HG03196 (cell line): ENCODE results near the gene SNX25.
A peak's percentile ranks its signal among the peaks of the same experiment; 100 is the strongest.
"Not testable (repeated sequence)": the region's sequence is repeated elsewhere in the genome, so short reads cannot be mapped to it uniquely, and the experiment has no call there.

Experiments
- ATAC-seq: cut with Tn5 transposase; IDR thresholded peaks from one replicate; pipeline ENCODE4 v1.9.1; 2021; ENCODE audit not compliant: unreplicated experiment

SNX25 gene

DNA sequence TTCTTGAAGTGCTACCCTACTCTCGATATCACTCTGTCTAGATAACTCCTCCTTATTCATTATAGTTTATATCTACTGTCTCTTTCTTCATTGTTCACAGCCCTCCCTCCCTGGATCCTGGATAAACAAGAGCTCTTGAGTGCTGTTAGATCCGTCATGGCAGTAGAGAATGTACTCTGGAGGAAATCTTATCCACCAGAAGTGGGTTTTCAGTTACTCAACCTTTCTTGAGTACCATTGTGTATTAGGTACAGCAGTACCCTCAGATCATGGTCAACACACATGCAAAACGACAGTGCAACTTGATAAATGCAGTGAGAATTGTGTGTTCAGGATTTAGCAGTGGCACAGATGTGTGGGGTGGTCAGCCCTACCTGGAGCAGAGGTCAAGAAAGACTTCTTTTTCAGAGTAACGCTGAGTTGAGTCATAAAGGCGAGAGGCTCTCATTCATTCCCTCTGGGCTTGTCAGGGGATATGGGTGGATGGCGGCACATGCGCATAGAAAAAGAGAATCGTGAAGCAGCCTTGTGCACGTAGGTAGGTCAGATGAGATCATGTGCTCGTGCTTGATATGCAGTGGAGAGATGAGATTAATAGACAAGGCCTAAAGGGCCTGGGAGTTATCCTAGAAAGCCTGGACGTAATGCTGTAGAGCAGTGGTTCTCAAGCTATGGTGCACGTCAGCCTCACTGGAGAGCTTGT is 89.5 kb downstream of the SNX25 start:
- no peak for ATAC-seq

DNA sequence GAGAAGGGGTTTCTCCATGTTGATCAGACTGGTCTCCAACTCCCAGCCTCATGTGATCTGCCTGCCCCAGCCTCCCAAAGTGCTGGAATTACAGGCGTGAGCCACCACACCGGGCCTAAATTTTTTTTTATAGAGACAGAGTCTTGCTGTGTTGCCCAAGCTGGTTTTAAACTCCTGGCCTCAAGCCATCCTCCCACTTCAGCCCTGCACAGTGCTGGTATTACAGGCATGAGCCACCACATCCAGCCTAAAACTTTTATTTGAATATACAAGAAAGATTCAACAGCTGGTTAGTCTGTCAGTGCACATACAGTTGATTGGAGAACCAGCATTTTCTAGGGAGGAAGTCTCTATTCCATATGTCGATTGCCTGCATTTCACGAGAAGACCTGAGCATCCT is 95.1 kb downstream of the SNX25 start:
- ATAC-seq: no peak

DNA sequence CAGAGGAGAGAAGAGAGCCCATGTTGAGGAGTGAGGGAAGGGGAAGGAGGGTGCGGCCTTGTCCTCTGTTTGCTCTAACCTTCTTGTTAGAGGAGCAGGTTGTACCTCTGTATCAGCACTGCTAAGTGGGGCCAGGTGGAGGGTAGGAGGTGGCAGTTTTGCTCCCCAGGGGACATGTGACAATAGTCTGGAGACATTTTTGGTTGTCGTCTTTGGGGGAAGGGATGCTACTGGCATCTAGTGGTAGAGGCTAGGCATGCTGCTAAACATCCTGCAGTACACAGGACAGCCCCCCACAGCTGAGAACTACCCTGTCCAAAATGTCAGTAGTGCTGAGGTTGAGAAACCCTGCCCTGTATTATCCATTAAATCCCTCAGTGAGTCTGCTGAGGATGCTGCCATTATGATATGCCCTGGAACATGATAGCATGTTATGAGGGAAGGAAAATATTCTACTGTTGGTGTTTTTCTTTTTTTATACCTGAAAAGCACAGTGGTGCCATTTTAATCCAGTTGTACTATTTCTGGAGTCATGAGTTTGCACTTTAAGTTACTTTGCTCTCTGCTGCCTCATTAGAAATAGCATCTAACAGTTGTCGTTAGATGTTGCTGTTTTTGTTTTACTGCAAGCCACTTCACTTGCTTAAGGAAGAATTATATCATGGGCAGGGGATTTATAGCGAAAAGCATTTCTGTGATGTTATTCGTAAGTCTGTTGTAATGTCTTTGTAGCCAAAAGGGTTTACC is 95.7 kb downstream of the SNX25 start:
- ATAC-seq: peak; percentile 45

DNA sequence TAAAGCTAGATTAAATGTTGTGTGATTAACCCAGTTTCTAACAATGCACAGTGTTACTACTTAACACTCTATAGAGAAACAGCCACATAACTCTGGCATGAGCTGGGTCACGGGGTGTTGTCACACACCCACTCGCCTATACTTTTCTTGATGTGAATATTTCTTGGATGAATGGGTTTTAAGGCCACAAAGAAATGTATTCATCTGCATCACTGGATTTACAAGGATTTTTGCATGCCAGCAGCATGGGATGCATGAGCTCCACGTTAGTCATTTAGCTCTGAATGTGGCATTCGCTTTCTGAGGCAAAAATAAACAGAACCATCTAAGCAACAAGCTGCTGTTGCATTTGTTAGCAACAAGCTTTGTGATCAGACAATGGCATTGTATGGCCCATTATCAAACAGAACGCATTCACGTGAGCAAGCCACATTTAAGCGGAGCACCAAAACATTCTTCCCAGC is 96.6 kb downstream of the SNX25 start:
- ATAC-seq: no peak

- peak; percentile 76 for ATAC-seq
Measured at GRCh38 chr4:185307136-185307950, 97.9 kb downstream of the SNX25 start.

DNA sequence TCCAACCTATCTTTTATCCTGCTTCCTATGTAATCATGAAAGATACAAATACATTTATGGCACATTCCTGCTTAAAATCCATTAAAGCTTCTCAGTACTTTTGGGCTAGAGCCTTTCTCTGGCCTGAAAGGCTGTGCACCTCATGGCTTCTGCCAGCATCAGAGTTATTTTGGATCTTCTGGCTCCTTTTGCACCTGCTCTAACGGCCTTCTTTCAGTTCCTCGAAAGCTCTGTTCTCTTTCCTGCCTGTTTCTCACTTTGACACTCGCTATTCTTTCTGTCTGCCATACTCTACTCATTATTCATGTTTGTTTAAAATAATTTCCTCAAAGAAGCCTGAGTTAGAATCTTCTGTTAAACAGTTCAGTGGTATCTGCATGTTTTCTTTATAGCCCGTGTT is 100.4 kb downstream of the SNX25 start:
- peak; percentile 39 for ATAC-seq

DNA sequence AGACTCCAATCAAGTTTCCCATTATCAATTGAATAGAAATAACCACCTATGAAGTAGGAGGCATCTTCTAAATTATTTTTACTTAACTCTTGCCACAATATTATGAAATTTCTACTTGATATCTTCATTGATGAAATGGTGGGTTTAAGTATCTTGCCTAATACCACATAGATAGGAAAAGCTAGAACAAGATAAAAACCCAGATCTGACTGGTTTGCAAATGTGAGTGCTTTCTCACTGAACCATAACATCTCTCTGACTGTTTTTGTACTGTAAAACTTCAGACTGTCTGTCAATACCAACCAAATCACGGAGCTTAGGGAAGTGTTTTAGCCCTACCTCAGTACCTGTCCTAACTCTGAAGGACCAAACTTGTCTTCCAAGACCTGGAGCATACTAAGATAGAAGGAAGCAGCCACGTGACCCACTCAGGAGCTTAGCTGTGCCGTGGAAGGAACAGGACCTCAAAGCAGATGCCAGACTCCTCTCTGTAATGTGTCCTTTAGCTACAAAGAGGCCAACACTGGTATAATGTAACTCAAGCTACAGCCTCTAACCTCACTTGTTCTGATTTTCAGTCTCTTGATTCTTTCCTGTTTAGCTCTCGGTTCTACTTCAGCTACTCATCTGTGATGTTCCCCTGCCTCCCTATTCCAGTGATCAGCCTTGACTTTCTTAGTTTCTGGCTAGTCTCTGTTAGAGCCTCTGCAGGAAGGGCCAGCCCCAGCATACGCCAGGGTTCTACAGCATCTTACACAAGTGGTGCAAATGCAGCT is 101.9 kb downstream of the SNX25 start:
- ATAC-seq: no peak

DNA sequence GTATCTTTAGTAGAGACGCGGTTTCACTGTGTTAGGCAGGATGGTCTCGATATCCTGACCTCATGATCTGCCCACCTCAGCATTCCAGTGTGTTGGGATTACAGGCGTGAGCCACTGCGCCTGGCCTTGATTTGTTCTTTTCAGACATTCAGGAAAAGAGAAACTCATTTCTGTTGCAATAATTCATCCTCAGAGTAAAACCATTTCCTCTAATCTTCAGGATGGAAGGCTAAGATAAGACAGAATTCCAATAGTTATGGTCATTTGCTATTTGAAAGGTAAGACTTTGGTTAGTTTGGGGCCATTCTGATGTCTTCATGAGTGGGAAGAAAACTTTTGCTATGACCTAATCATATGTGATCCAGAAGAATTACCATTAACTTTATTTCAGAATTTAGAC is 103.3 kb downstream of the SNX25 start:
- no peak for ATAC-seq

- not testable (repeated sequence) for ATAC-seq
Measured at GRCh38 chr4:185317462-185317861, 108.1 kb downstream of the SNX25 start.

DNA sequence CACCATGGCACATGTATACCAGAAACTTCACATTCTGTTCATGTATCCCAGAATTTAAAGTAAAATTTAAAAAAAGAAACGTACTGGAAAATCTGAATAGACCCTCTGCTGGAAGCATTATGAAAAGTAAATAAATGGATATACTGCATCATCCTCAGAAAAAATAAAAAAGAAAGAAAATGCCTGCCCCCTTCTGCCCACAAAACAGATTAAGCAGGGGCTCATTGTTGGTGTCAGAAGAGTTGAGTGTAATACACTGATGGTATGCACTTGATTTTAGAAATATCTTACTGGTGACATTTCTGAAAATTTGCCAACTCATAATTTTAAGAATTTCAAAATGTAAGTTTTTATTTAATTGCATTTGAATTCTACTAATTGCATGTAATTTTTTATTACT is 108.5 kb downstream of the SNX25 start:
- ATAC-seq: no peak

- no peak for ATAC-seq
Measured at GRCh38 chr4:185318679-185319078, 109.3 kb downstream of the SNX25 start.

DNA sequence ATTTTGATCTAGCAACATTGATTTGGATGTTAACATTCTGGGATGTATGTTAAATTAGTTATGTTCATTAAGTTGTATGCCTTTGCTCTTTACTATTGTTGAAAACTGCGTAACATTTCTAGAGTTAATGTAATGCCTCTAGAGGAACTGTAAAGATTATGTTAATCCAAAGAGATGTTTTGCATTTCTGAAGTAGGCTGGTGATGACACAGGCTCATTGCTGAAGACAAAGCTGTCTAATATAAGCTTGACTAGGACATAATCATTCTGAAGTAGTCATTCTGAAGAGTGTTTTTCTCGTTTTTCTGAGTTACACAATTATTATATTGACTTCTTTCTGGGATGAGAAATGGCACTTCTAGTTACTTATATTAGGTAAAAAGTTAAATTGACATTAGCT is 113.4 kb downstream of the SNX25 start:
- ATAC-seq: no peak

DNA sequence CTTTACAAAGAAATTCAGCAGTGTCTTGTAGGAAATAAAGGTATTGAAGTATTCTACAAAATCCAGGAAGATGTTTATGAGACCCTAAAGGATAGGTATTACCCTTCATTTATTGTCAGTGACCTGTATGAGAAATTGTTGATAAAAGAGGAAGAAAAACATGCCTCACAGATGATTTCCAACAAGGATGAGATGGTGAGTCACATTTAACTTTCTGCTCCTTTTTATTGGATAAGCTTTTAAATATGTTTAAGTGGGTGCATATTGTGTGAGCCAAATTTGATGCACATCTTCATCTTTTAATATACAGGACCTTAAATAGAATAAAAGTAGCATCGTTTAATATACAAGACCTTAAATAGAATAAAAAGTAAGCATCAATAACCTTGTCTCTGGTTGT is 114.2 kb downstream of the SNX25 start:
- ATAC-seq: no peak

DNA sequence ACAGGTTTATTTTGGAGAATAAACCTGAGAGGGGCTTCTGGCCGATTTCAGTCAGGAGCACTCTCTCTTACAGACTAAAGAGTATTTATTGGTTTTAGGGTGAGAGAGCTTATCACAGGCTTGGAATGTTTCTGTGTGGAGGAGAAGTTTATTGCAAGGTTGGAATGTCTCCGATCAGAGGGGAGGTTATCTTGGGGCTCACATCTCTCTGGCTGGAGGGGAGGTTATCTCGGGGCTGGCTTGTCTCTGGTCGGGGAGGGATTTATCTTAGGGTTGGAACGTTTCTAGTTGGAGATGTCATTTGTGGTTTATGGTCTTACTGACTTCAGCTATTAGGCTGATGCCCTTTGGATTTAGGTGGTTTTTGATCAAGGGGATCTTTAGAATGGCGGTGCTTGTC is 115.0 kb downstream of the SNX25 start:
- ATAC-seq: not testable (repeated sequence)

DNA sequence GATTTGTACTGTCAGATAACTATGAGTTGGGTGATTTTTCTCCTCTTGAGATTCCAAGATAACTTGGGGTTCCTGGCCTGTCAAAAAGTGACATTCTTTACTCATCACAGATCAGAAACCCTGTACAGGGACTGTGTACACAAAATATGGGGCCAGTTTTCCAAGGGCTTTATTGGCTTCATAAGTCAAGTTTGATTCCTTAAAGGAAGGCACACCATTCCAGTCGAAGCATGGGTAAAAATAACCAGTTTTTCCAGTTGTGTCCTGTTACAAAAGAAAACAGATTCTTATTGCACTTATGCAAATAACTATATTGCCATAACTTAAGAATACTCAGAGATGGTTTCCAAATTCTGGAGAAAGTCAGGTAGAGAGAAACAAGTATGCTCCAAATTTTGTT is 116.3 kb downstream of the SNX25 start:
- ATAC-seq: not testable (repeated sequence)

DNA sequence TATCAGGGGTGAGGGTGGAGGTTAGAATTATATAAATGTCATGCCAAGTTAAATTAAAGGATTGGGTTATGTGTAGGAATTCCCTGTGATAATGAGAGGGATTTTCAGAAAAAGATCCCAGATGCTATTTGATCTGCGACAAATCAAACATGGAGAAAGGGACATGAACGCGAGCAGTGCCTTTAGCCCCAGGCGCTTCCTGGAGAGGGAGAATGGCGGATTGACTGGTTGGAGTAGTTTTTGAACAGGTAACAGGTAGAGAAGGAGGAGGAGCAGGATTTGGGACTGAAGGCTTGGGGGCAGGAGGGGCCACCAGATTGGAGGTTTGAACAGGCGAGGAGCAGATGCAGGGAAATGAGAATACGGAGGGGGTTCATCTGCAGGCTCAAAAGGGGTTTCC is 119.2 kb downstream of the SNX25 start:
- no peak for ATAC-seq

GRCh38 chr4:185329879-185330510 is 120.6 kb downstream of the SNX25 start:
- not testable (repeated sequence) for ATAC-seq

- peak; percentile 78 for ATAC-seq
Measured at GRCh38 chr4:185332575-185333464, 123.4 kb downstream of the SNX25 start.

- no peak for ATAC-seq
Measured at GRCh38 chr4:185334326-185334725, 124.9 kb downstream of the SNX25 start.
